Measurements from ENCODE around the gene VWF.

DNA sequence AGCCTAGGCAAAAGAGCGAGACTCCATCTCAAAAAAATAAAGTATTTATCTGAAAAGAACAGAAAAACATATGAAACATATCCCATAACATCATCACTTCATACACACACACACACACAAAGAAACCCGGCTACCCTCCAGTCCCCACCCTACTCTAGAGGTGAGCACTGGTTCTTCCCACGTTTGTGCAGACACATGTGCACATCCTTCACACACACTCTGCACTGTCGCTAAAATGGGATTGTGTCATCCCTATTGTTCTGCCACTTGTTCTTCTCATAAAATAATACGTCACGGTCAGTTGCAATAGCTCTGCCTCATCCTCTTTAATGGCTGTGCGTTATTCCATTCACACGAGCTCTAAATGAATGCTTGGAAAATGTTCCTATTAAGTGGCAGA is 93.5 kb downstream of the VWF start:
- TF ChIP-seq, protein P1, sequence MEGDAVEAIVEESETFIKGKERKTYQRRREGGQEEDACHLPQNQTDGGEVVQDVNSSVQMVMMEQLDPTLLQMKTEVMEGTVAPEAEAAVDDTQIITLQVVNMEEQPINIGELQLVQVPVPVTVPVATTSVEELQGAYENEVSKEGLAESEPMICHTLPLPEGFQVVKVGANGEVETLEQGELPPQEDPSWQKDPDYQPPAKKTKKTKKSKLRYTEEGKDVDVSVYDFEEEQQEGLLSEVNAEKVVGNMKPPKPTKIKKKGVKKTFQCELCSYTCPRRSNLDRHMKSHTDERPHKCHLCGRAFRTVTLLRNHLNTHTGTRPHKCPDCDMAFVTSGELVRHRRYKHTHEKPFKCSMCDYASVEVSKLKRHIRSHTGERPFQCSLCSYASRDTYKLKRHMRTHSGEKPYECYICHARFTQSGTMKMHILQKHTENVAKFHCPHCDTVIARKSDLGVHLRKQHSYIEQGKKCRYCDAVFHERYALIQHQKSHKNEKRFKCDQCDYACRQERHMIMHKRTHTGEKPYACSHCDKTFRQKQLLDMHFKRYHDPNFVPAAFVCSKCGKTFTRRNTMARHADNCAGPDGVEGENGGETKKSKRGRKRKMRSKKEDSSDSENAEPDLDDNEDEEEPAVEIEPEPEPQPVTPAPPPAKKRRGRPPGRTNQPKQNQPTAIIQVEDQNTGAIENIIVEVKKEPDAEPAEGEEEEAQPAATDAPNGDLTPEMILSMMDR (IDR thresholded peaks at IDR 0.05; ENCODE audit: extremely low read depth in 1 of 2, insufficient read depth in 1 of 2, low read depth in 1 of 2, low read length in 2 of 2) = no peak
- no peak for TF ChIP-seq EZH2 (IDR thresholded peaks at IDR 0.05; ENCODE audit: borderline replicate concordance, low read depth, low read length, severe bottlenecking)
- no peak for TF ChIP-seq POLR2A (IDR thresholded peaks at IDR 0.05; ENCODE audit: low read depth, low read length)
- TF ChIP-seq JUN (IDR thresholded peaks at IDR 0.05; ENCODE audit: borderline replicate concordance, insufficient read depth, insufficient read length, low read depth) = no peak
- no peak for TF ChIP-seq POLR2AphosphoS5 (IDR thresholded peaks at IDR 0.05; ENCODE audit: insufficient read depth, low read depth, low read length)
- TF ChIP-seq, protein P2, sequence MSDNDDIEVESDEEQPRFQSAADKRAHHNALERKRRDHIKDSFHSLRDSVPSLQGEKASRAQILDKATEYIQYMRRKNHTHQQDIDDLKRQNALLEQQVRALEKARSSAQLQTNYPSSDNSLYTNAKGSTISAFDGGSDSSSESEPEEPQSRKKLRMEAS (IDR thresholded peaks at IDR 0.05; ENCODE audit: insufficient read depth, insufficient read length) = no peak
- TF ChIP-seq FOS (IDR thresholded peaks at IDR 0.05; ENCODE audit: borderline replicate concordance, insufficient read depth, low read length) = no peak

All from endothelial cell of umbilical vein (primary cell).